Activated B cell treated with CpG ODN at 0.5 μM for 24 hours (primary cell): Measurements from ENCODE around the gene HOXB6. TPM values are rescaled to one million over a fixed set of nuclear protein-coding genes. Genes with fewer than 3 reads are reported as not detected.

Source experiments
- ATAC-seq: fragments of 200-7000 bp; cut with Tn5 transposase; one replicate; pipeline ENCODE4 v1.10.0; 2021; ENCODE audit warnings: low read depth, mild to moderate bottlenecking, moderate library complexity
- CTCF ChIA-PET: fragments of 350-600 bp; sonication (Branson Sonifier 250); formaldehyde crosslinking; loops from one replicate; lab custom pipeline; 2021; ENCODE audit warnings: antibody characterized with exemption; lab: Charles Lee
- POLR2A ChIA-PET: fragments of 350-600 bp; sonication (Branson Sonifier 250); formaldehyde crosslinking; loops from one replicate; lab custom pipeline; 2021; ENCODE audit warnings: antibody characterized with exemption; lab: Charles Lee
- DNase-seq: peaks from one replicate; pipeline ENCODE4 v3.0.0; 2022
- H3K27ac Mint-ChIP-seq: one replicate; pipeline ENCODE4 v1.8.0; 2020; ENCODE audit warnings: mixed read lengths
- H3K27me3 Mint-ChIP-seq: one replicate; pipeline ENCODE4 v1.8.0; 2021; ENCODE audit warnings: mixed read lengths
- H3K36me3 Mint-ChIP-seq: one replicate; pipeline ENCODE4 v1.8.0; 2021; ENCODE audit warnings: low read depth, mixed read lengths
- H3K4me1 Mint-ChIP-seq: one replicate; pipeline ENCODE4 v1.8.0; 2021; ENCODE audit warnings: mixed read lengths
- H3K4me3 Mint-ChIP-seq: one replicate; pipeline ENCODE4 v1.8.0; 2020; ENCODE audit warnings: mild to moderate bottlenecking, mixed read lengths
- H3K9me3 Mint-ChIP-seq: one replicate; pipeline ENCODE4 v1.8.0; 2020; ENCODE audit warnings: mixed read lengths
- intact Hi-C: fragments of 100-400 bp; cut with micrococcal nuclease; formaldehyde crosslinking; loops from one replicate; pipeline ENCODE4 v1.15.1; 2024
- total RNA-seq: library from RNA; stranded (reverse); gene quantifications from 2 replicates; pipeline ENCODE4 v1.2.3, GENCODE V29; 2022
- TF ChIP-seq, protein P1 (sequence below): fragments of 200-600 bp; IDR thresholded peaks from one replicate; pipeline ENCODE4 v1.8.0; 2022; ENCODE audit warnings: antibody characterized with exemption, mild to moderate bottlenecking

Gene HOXB6
- total RNA-seq, 1 donor from 2014 or later = not detected

DNA sequence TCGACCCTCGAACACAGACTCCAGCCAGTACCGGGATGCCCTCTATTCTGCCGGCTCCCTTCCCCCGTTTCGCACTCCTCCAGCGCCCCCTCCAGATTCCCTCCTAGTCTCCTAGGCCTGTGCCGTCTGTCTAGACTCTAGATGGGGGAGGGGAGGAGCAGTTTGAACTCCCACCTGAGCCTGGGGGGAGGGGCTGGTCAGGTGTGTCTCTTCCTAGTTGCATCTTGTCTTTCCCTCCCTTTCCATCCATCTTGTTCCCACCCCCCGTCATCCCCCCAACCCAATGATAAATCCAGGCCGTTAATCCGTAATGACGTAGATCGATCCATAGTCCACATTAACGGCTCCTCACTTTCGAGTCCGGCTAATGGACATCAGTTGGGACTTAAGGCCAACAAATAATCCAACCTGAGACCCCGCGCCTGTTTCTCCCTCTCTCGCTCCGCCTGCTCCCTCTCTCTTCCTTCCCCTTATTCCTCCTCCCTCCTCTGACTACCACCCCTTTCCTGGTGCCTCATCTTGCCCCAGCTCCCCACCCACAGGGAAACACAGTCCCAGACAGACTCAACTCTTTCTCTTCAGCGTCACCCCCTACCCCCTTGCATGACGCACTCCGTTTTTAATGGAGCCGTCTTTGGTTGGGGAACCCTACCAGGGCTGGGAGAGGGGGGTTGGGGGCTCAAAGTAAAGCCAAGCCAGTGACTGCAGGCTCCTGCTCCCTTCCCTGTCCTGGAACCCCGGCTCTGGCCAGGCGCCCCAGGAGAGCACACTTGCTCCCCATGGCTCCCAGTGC, 7.9 kb downstream of the HOXB6 start:
- TF ChIP-seq, protein P1, sequence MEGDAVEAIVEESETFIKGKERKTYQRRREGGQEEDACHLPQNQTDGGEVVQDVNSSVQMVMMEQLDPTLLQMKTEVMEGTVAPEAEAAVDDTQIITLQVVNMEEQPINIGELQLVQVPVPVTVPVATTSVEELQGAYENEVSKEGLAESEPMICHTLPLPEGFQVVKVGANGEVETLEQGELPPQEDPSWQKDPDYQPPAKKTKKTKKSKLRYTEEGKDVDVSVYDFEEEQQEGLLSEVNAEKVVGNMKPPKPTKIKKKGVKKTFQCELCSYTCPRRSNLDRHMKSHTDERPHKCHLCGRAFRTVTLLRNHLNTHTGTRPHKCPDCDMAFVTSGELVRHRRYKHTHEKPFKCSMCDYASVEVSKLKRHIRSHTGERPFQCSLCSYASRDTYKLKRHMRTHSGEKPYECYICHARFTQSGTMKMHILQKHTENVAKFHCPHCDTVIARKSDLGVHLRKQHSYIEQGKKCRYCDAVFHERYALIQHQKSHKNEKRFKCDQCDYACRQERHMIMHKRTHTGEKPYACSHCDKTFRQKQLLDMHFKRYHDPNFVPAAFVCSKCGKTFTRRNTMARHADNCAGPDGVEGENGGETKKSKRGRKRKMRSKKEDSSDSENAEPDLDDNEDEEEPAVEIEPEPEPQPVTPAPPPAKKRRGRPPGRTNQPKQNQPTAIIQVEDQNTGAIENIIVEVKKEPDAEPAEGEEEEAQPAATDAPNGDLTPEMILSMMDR = no peak
- ChIA-PET POLR2A (no interaction called here), CTCF (interaction anchor here (0.9 kb wide), 1 partner anchor 19 kb away, joined by 3 read pairs; no protein-coding TSS in a partner anchor)
- intact Hi-C loops = loop anchor here (1.0 to 10.0 kb wide), 4 partner anchors 16 to 442 kb away; partner anchors contain the start of gene HOXB4
- Mint-ChIP-seq H3K4me1 (peaks cover 38% of the 10 kb centered on the region), H3K4me3 (peak overlapping the region; percentile 84), H3K36me3 (no peaks in the 10 kb centered on the region), H3K27me3 (peaks cover 68% of the 10 kb centered on the region), H3K27ac (no peak overlapping the region), H3K9me3 (no peaks in the 10 kb centered on the region)
- DNase-seq (no peak), ATAC-seq (no peak)

DNA sequence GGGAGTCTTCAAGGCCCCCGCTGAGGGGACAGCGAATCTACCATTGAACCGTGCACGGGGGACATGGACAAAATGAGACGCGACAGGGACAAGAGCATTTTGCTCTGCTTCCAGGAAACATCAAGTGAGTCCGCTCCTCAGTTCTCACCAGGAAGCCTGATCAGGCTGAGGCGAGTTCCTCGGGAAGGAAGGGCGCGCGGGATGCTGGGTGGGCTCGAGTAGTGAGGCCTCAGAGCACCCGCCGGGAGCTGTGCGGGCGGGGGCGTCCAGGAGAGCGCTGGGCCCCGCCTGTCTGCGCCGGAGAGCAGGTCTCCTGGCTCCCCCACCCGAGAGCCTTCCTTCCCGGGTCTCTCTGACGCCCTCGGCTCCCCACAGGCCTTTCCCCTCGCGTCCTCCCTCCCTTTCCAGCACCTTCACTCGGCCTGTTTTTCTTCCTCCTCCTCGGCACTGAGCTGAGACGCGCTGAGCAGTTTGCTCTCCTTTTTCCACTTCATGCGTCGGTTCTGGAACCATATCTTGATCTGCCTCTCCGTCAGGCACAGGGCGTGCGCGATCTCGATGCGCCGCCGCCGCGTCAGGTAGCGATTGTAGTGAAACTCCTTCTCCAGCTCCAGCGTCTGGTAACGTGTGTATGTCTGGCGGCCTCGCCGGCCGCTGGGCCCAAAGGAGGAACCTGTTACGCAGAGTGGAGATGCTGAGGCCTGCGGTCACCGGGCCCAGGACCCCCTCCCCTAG, 8.6 kb downstream of the HOXB6 start:
- Mint-ChIP-seq H3K27ac (peak overlapping the region; percentile 54), H3K36me3 (no peaks in the 10 kb centered on the region), H3K27me3 (peaks cover 74% of the 10 kb centered on the region), H3K4me1 (peaks cover 41% of the 10 kb centered on the region), H3K4me3 (peak overlapping the region; percentile 80), H3K9me3 (no peaks in the 10 kb centered on the region)
- ATAC-seq = no peak
- TF ChIP-seq, protein P1 = no peak
- POLR2A ChIA-PET = no interaction called here
- DNase-seq = no peak
- intact Hi-C loops = loop anchor here (2.0 to 10.0 kb wide), 3 partner anchors 17 to 441 kb away; no protein-coding TSS in a partner anchor
- CTCF ChIA-PET = interaction anchor here (0.9 to 4.5 kb wide), 3 partner anchors 17 to 22 kb away, joined by 3 to 29 read pairs (median 6); no protein-coding TSS in a partner anchor

DNA sequence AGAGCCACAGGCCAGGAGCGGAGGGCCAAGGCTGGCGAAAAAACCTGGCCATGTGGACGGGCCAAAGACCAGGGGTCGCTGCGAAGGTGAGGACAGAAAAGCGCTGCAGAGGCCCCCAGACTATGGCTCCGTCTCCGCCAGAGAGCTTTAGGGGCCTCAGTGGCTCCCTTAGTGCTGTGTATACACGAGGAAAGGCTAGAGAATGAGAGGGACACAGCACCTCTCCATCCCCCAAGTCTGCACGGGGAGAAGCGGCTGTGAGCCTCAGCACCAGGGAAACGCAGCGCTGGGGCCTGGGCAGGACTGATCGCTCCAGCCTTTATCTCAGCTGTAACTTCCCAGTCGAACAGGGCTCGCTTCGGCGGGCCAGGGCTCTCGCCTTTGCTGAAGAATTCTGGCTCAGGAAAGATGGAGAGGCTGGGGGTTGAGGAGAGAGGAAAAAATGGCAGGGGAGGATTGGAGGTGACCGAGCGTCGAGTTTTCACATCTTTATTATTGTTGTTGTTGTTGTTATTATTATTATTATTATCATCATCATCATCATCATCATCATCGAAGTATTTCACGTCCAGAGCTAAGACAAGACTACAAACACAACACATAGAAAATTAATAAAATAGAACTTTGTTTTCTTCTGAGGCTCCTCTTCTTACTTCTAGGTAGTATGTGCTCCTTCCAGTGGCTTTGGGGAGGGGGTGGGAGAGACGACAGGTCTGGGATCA, 9.3 kb downstream of the HOXB6 start:
- no peak for DNase-seq
- ChIA-PET CTCF (interaction anchor here (0.8 to 4.5 kb wide), 5 partner anchors 18 to 287 kb away, joined by 3 to 31 read pairs (median 6); no protein-coding TSS in a partner anchor), POLR2A (no interaction called here)
- H3K4me1 Mint-ChIP-seq = peaks cover 42% of the 10 kb centered on the region
- no peak overlapping the region for H3K27ac Mint-ChIP-seq
- intact Hi-C loops = loop anchor here (5.0 to 10.0 kb wide), 2 partner anchors 152 to 441 kb away; no protein-coding TSS in a partner anchor
- no peak overlapping the region for H3K4me3 Mint-ChIP-seq
- TF ChIP-seq, protein P1 = no peak
- ATAC-seq = no peak
- no peaks in the 10 kb centered on the region for H3K9me3 Mint-ChIP-seq
- peaks cover 75% of the 10 kb centered on the region for H3K27me3 Mint-ChIP-seq
- no peaks in the 10 kb centered on the region for H3K36me3 Mint-ChIP-seq

DNA sequence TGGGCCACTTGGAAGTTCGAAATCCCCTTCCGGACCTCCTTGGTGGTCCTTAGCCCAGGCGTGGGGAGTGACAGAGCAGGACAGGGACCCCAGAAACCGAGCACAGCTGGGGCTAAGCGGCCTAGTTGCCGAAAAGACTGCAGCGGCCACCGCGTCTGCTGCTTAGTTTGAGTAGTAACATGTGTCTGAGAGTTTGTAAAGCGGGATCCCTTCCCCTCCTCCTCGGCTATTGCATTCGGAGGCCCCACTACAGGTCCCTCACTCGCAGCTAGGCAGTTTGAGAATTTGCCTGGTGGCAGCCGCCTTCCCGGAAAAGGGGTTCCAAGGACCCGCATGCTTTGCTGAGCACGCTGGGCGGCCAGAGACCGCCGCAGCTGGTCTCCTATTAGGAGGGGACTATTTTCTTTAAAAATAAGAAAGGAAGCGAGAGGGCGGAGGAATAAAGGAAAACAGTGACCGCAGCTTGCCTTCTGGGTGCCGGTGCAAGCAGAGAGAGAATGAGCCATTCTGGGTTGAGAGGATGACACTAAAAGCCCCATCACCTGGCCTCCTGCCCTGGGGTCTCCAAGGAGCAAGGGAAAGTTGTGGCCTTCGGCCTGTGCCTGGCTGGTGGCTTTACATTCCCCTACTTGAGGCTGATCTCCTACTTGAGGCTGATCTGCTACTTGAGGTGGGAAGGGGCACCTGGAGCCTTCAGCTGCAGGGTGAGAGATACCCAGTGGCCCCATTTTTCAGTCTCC, 10.1 kb downstream of the HOXB6 start:
- ChIA-PET POLR2A (no interaction called here), CTCF (interaction anchor here (0.8 to 4.5 kb wide), 5 partner anchors 24 to 287 kb away, joined by 3 to 31 read pairs (median 6); partner anchors contain the start of gene HOXB9)
- Mint-ChIP-seq H3K27ac (no peak overlapping the region), H3K4me1 (peaks cover 49% of the 10 kb centered on the region), H3K36me3 (no peaks in the 10 kb centered on the region), H3K27me3 (peaks cover 76% of the 10 kb centered on the region), H3K9me3 (no peaks in the 10 kb centered on the region), H3K4me3 (no peak overlapping the region)
- DNase-seq = no peak
- TF ChIP-seq, protein P1 = no peak
- no peak for ATAC-seq
- intact Hi-C loops = loop anchor here (1.0 to 10.0 kb wide), 4 partner anchors 153 to 569 kb away; no protein-coding TSS in a partner anchor
